GM12878 (cell line): ENCODE measurements around the gene MCF2L2.

Experiments
- CEBPB ChIP-seq, 2 experiments: fragments of 150-350 bp in 1 of 2; IDR thresholded peaks; 2 replicates each; pipeline ENCODE4 v1.6.1; 2012 to 2014; ENCODE audit warnings: low read depth in 2 of 2, low read length in 2 of 2, borderline replicate concordance in 1 of 2, inconsistent platforms in 1 of 2
- EED ChIP-seq: sonication (generic); IDR thresholded peaks from 2 replicates; pipeline ENCODE4 v1.6.1; 2016; ENCODE audit warnings: antibody characterized with exemption, low read depth
- EP300 ChIP-seq, 2 experiments: fragments of 150-350 bp in 1 of 2; IDR thresholded peaks; 2 replicates each; pipeline ENCODE4 v1.6.1; 2011 to 2012; ENCODE audit warnings: low read depth in 2 of 2, low read length in 2 of 2, borderline replicate concordance in 1 of 2, improper control_type of control experiment in 1 of 2, inconsistent platforms in 1 of 2; ENCODE audit not compliant: control insufficient read depth in 1 of 2
- EZH2 ChIP-seq: IDR thresholded peaks from 2 replicates; pipeline ENCODE4 v1.6.1; 2012; ENCODE audit warnings: low read depth, mild to moderate bottlenecking, control low read depth, inconsistent platforms, low read length, borderline replicate concordance; ENCODE audit not compliant: control insufficient read depth
- FOXK2 ChIP-seq: fragments of 450-650 bp; IDR thresholded peaks from 2 replicates; pipeline ENCODE4 v1.6.1; 2017; ENCODE audit warnings: mild to moderate bottlenecking, moderate library complexity
- SREBF2 ChIP-seq: IDR thresholded peaks from 2 replicates; pipeline ENCODE4 v1.6.1; 2012; ENCODE audit warnings: mild to moderate bottlenecking, low read length
- SRF ChIP-seq, 2 experiments: IDR thresholded peaks; 2 replicates each; pipeline ENCODE4 v1.6.1; 2011; ENCODE audit warnings: low read depth in 2 of 2, low read length in 2 of 2, mild to moderate bottlenecking in 1 of 2, moderate library complexity in 1 of 2
- STAT1 ChIP-seq: fragments of 450-650 bp; conservative IDR thresholded peaks from 2 replicates; pipeline ENCODE4 v1.6.1; 2014; ENCODE audit warnings: antibody characterized with exemption, mild to moderate bottlenecking
- TBL1XR1 ChIP-seq: IDR thresholded peaks from 2 replicates; pipeline ENCODE4 v1.6.1; 2012; ENCODE audit warnings: low read depth, low read length, improper control_type of control experiment
- TF ChIP-seq, protein P1 (sequence below): fragments of 450-650 bp; IDR thresholded peaks from 2 replicates; pipeline ENCODE4 v1.6.1; 2017; ENCODE audit warnings: mild to moderate bottlenecking, low read depth, inconsistent platforms; ENCODE audit not compliant: poor library complexity, severe bottlenecking
- TF ChIP-seq, protein P2 (sequence below), 3 experiments: IDR thresholded peaks in 2 of 3; conservative IDR thresholded peaks in 1 of 3; 2 replicates each; pipeline ENCODE4 v1.5.1; 2011; ENCODE audit warnings: low read depth in 3 of 3, low read length in 3 of 3, mild to moderate bottlenecking in 3 of 3, control low read depth in 2 of 3, moderate library complexity in 2 of 3, inconsistent platforms in 1 of 3, mixed read lengths in 1 of 3; ENCODE audit not compliant: control insufficient read depth in 2 of 3, insufficient read depth in 1 of 3; ENCODE audit errors: extremely low read depth in 1 of 3
- TF ChIP-seq, protein P3 (sequence below): IDR thresholded peaks from 2 replicates; pipeline ENCODE4 v1.6.1; 2012; ENCODE audit warnings: mild to moderate bottlenecking, low read depth, low read length

DNA sequence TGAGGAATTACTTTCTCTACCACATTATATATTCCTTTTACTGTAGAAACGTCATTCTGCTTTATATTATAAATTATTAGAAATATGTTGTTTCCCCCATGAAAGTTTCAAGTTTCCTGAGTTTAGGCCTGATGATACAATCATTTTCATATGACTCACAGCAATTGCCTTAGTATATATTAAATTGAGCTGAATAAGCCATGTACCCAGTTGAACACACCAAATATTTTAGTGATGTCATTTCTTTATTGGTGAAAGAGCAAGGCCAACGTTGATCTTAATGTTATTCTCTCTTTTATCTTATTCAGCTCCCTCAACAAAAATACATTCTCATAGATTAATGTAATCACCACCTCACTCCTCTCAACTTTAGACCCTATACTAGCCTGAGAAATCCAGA, 144.5 kb downstream of the MCF2L2 start:
- TF ChIP-seq EED (no peak), STAT1 (no peak), FOXK2 (no peak), EP300 (IDR thresholded peaks at IDR 0.05; ENCODE audit: borderline replicate concordance in 1 of 2, control insufficient read depth in 1 of 2, low read depth in 2 of 2, low read length in 2 of 2) (no peak), SRF (IDR thresholded peaks at IDR 0.05; ENCODE audit: low read depth in 2 of 2, low read length in 2 of 2) (no peak), TBL1XR1 (no peak), EZH2 (no peak), SREBF2 (no peak), CEBPB (IDR thresholded peaks at IDR 0.05; ENCODE audit: borderline replicate concordance in 1 of 2, low read depth in 2 of 2, low read length in 2 of 2) (no peak)
- TF ChIP-seq, protein P1, sequence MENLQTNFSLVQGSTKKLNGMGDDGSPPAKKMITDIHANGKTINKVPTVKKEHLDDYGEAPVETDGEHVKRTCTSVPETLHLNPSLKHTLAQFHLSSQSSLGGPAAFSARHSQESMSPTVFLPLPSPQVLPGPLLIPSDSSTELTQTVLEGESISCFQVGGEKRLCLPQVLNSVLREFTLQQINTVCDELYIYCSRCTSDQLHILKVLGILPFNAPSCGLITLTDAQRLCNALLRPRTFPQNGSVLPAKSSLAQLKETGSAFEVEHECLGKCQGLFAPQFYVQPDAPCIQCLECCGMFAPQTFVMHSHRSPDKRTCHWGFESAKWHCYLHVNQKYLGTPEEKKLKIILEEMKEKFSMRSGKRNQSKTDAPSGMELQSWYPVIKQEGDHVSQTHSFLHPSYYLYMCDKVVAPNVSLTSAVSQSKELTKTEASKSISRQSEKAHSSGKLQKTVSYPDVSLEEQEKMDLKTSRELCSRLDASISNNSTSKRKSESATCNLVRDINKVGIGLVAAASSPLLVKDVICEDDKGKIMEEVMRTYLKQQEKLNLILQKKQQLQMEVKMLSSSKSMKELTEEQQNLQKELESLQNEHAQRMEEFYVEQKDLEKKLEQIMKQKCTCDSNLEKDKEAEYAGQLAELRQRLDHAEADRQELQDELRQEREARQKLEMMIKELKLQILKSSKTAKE = no peak
- TF ChIP-seq, protein P2, sequence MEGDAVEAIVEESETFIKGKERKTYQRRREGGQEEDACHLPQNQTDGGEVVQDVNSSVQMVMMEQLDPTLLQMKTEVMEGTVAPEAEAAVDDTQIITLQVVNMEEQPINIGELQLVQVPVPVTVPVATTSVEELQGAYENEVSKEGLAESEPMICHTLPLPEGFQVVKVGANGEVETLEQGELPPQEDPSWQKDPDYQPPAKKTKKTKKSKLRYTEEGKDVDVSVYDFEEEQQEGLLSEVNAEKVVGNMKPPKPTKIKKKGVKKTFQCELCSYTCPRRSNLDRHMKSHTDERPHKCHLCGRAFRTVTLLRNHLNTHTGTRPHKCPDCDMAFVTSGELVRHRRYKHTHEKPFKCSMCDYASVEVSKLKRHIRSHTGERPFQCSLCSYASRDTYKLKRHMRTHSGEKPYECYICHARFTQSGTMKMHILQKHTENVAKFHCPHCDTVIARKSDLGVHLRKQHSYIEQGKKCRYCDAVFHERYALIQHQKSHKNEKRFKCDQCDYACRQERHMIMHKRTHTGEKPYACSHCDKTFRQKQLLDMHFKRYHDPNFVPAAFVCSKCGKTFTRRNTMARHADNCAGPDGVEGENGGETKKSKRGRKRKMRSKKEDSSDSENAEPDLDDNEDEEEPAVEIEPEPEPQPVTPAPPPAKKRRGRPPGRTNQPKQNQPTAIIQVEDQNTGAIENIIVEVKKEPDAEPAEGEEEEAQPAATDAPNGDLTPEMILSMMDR (IDR thresholded peaks at IDR 0.05 in 2 of 3, conservative IDR thresholded peaks at IDR 0.05 in 1 of 3; ENCODE audit: control insufficient read depth in 2 of 3, extremely low read depth in 1 of 3, insufficient read depth in 1 of 3, low read depth in 3 of 3, low read length in 3 of 3) = no peak
- TF ChIP-seq, protein P3, sequence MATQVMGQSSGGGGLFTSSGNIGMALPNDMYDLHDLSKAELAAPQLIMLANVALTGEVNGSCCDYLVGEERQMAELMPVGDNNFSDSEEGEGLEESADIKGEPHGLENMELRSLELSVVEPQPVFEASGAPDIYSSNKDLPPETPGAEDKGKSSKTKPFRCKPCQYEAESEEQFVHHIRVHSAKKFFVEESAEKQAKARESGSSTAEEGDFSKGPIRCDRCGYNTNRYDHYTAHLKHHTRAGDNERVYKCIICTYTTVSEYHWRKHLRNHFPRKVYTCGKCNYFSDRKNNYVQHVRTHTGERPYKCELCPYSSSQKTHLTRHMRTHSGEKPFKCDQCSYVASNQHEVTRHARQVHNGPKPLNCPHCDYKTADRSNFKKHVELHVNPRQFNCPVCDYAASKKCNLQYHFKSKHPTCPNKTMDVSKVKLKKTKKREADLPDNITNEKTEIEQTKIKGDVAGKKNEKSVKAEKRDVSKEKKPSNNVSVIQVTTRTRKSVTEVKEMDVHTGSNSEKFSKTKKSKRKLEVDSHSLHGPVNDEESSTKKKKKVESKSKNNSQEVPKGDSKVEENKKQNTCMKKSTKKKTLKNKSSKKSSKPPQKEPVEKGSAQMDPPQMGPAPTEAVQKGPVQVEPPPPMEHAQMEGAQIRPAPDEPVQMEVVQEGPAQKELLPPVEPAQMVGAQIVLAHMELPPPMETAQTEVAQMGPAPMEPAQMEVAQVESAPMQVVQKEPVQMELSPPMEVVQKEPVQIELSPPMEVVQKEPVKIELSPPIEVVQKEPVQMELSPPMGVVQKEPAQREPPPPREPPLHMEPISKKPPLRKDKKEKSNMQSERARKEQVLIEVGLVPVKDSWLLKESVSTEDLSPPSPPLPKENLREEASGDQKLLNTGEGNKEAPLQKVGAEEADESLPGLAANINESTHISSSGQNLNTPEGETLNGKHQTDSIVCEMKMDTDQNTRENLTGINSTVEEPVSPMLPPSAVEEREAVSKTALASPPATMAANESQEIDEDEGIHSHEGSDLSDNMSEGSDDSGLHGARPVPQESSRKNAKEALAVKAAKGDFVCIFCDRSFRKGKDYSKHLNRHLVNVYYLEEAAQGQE = no peak
